RCC 7860 (cell line): ENCODE results near the gene MPPED1.

Experiments used
- DNase-seq: peaks from one replicate; pipeline ENCODE4 v3.0.0-alpha.2; 2015; ENCODE audit warnings: low spot score
- FAIRE-seq: peaks from 2 replicates; lab custom pipeline; 2012; peaks lifted over from hg19 to GRCh38; lab: Jason Lieb, UNC

MPPED1 gene

GRCh38 chr22:43514476-43515157 is 102.8 kb downstream of the MPPED1 start:
- FAIRE-seq = no peak
- no peak for DNase-seq

DNA sequence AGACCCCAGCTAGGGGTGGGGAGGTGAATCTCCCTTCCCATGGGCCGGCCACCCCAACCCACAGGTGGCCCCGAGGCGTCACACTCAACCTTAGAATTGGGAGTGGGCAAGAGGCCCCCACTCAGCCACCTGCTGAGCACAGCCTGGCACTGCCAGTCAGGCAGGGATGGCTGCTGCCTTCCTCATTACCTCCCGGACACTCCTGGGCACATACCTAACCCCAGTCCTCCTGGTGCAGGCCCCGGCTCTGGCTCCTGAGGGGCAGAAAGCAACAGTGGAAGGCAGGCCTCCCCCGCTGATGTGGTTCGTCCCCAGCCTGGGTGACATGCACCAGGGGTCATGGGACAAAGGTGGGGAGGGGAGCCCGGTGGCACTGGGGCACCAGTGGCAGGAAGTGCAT is 103.6 kb downstream of the MPPED1 start:
- FAIRE-seq = no peak
- DNase-seq = no peak

DNA sequence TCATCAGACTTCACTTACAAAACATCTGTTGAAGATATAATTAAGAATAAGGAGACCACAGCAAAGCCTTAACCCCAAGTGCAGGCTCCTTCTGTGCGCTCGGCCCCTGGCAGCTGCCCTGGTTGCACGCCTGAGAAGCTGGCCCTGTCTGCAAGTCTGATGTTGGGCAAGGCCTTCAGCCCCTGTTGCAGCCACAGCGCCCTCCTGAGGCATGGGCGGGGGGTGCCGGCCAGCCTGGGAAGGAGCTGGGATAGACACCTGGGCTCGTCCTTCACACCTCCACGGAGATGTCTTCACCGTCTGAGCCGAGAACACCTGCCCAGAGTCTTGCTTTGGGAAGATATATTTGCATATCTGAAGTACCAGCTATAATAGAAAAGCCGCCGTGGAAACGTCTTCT is 104.1 kb downstream of the MPPED1 start:
- DNase-seq (no peak), FAIRE-seq (no peak)

DNA sequence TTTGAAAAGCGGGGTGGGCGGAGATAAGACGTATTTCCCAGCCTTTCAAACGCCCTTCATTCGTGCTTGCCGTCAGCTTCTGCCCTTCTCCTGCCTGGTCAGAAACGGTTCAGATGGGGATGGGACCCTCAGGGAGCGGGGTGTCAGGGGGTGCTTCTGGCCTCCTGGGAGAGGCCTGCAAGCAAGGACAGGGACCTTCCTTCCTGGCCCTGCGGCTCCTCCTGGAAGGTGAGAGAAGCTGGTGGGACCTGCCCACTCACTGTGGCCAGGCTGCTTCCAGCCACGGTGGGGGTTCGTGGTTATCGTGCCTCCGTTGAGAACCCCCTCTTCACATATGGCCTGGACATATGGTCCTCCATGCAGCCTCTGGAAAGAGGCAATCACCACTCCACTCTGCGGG is 104.6 kb downstream of the MPPED1 start:
- no peak for FAIRE-seq
- no peak for DNase-seq

DNA sequence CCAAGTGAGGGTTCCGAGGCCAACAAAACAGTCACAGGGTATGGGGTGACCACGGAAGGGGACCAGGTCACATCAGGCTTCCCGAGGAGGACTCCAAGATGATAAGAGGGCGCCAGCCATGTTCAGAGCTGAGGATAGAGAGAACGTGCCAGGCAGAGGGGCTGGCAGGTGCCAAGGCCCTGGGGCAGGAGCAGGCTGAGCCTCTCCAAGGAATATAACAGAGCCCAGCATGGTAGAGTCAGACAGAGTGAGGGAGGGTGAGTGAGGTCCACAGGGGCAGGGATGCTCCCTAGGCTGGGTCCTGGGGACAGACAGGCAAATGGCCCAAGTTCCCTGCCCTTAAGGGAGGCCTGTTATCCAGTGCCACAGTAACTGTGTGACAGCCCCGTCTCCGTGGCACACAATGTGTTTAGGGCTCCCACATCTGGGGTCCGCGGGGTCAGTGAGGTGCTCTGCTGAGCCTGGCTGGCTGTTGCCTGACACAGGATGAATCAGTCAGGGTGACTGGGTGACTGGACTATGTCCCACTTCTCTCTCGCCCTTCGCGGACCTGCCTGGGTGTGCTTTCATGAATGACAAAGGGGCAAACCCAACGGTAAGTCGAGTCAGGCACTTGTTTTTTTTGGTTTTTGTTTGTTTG is 105.3 kb downstream of the MPPED1 start:
- FAIRE-seq = no peak
- no peak for DNase-seq

DNA sequence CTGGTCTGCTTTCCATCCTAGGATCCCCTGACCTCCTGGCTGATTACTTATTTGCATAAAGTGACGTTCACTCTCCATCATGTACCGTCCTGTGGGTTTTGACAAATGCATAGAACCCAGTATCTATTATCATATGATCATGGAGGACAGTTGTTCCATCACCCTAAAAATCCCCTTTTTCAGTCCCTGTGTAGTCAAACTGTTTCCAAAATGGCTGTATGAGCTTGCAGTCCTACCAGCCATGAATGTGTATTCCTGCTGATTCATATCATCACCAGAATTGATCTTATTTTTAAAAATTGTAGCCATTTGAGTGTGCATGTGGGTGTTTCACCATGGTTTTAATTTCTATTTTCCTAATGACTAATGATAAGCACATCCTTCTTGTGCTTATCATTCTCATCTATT is 108.8 kb downstream of the MPPED1 start:
- DNase-seq = no peak
- no peak for FAIRE-seq

DNA sequence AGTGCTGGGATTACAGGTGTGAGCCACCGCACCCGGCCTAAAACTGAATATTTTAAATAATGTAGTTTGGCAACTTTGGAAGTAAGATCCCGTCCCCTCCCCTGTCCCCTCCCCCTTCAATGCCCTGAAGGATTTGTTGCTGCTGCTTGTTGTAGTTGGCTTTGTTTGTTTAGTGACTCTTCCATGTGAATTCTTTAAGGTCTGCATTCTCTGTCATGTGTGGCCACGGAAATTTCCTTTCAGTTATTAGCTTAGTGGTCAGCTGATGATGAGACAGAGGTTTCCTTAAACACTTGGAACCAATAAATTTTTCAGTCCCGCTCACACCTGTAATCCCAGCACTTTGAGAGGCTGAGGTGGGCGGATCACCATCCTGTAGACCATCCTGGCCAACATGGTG is 109.9 kb downstream of the MPPED1 start:
- DNase-seq (no peak), FAIRE-seq (no peak)

DNA sequence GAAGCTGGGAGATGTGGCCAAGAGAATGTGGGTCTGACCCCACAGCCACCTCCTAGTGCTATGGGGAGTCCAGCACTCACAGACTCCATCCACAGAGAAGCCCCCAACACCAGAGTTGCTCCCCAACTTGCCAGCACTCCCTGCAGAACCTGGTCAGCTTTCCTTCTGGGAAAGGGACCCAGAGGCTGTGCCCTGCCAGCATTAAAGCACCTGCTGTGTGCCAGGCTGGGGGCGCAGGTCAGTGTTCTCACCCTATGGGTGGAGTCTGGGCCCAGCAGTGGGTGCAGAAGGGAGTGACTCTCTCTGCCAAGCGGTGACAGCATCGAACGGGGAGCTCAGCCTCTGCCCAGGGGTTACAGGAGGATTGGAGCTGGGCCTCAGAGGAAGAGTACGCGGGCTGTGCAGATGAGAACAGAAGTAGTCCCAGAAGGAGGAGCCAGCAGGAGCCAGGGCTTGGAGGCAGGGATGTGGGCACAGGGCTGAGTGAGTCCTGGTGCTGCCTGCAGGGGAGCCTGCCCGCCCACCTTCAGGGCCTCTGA is 114.4 kb downstream of the MPPED1 start:
- FAIRE-seq (no peak), DNase-seq (no peak)

DNA sequence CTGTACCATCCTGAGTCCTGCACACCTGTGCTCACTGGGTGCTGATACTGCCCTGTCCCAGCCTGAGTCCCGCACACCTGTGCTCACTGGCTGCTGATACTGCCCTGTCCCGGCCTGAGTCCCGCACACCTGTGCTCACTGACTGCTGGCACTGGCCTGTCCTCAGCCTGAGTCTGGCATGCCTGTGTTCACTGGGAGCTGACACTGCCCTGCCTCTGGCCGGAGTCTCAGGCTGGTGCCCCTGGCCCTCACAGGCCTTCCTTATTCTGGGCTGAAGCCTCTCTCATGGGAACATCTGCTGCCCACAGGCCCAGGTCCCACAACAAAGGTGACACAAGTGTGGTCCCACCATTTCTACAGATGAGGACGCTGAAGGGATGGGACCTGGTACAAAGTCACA is 115.1 kb downstream of the MPPED1 start:
- no peak for FAIRE-seq
- DNase-seq = no peak

DNA sequence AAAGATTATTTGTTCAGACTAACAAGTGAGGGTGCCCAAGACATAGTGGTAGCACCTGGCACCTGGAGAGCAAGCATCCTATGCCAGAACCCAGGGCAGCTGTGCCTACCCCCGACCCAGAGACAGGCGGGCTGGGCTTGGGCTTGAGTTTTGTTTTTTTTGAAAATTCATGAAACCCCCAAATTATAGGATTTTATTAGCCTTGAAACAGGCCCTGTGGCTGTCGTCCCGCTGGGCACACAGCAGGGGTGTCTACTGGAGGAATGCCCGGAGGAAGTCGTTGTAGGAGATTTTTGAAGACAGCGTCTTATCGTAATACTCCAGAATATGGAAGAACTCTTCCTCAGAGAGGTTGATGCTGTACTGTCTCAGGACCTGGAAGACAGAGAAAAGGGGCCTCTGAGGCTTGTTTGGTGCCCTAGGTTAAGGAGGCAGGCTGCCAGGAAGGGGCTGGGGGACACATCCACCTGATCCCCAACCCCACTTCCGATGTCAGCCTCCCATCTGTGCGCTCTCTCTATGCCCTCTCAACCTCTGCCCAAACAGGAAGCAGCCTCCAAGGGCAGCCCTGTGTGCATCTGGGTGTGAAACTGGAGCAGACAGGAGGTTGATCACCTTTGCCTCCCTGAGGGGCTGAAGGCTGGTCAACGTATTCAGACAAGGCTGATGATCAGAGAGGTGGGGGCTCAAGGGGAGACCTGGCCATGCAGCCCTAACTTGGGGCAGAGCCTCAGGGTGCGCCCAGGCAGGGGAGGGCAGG is 117.0 kb downstream of the MPPED1 start:
- DNase-seq (no peak), FAIRE-seq (no peak)

DNA sequence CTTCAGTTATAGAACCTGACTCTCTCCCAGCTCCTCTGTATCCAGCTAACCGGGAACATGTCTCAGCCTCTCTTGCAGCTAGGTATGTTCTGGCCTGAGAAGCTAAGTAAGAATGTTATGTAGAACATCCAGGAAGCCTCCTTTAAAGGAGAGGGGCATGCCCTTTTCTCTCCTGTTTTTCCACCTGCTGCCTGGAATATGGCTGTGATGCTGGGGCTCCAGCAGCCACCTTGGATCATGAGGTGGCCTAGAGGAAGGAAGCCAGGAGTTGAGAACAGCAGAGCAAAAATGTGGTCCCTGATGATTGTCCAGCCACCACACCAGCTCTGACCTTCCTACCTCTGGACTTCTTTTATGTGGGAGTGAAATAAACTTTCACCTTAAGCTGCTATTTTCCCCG is 117.6 kb downstream of the MPPED1 start:
- FAIRE-seq (no peak), DNase-seq (no peak)

- no peak for FAIRE-seq
- no peak for DNase-seq
Measured at GRCh38 chr22:43529934-43530333, 118.1 kb downstream of the MPPED1 start.

- no peak for DNase-seq
- no peak for FAIRE-seq
Measured at GRCh38 chr22:43530349-43531201, 118.8 kb downstream of the MPPED1 start.

DNA sequence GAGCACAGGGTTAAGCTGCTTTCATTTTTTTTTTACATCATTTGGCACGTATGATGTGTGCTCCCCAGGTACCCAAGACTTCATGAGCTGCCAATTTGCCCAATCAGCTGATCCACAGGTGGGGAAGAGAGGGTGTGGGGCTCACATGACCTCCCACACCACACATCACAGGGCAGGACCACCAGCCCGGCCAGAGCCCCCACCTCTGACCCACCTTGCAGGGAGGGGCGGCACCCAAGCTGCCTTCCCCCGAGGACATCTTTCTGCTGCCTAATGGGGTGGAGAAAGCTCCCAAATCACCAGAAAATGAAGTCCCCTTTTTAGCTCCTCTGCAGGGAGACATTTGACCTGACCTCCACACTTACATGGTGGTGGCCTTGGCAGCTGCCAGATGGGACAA is 119.8 kb downstream of the MPPED1 start:
- DNase-seq (no peak), FAIRE-seq (no peak)

DNA sequence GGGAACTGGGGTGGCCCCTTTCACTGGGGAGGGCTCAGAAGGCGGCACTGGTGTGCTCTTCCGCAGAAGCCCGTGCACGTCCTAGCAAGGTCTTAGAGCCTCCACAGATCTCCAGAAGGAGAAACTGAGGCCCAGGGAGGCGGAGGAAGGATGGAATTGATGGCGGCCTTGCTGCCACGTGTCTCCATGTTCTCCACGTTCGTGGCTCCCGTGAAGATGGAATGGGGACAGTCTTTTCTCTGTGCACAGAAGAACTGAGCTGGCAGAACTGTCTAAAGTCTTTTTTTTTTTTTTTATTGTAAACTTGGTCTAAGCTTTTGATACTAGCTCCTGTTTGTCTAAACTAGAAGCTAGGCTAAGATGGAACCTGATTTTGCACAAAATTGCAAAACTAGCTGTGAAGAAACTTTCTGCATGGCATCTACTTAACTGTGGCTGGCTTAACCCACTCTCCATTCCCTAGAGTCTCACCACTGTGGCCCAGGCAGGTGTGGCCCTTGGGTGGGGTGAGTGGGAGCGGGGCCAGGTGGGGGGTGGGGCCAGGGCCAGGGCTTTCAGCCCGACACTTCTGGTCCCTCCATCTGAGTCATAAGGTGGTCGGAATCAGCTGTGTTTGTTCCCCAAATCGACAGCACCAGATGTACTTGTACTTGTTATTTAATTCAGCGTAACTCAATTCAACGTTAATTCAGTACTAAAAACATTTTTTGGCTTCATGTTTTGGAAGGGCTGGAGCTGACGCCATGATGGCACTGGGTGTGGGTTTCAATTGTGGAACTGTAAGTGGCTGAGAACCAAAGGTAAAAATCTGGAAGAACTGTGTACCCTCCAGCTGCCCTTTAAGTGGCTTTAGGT is 120.7 kb downstream of the MPPED1 start:
- FAIRE-seq (no peak), DNase-seq (no peak)

GRCh38 chr22:43533156-43533530 is 121.3 kb downstream of the MPPED1 start:
- DNase-seq = no peak
- no peak for FAIRE-seq

GRCh38 chr22:43533656-43534428 is 122.0 kb downstream of the MPPED1 start:
- DNase-seq = no peak
- no peak for FAIRE-seq

- FAIRE-seq (no peak), DNase-seq (no peak)
Measured at GRCh38 chr22:43534916-43535315, 123.1 kb downstream of the MPPED1 start.

DNA sequence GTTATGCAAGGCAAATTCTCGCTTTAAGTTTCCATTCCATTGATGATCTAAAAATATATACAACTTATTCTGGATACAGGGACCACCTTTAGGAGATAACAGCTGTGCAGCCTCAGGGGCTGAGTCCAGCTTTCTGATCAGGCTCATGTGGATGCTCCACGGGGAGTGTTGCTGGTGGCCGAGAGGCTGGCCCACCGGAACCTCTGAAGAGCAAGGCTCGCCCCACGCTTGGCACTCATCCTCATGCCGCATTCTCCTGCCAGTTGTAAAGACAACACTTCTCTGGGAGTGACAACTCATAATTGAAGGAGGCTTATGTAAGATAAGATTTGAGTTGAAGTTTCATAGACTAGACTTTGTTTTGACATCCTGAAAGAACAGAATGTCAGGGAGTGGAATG is 123.5 kb downstream of the MPPED1 start:
- FAIRE-seq (no peak), DNase-seq (no peak)
